ENCODE measurements around the gene CYB5R3.
"Not testable (repeated sequence)": the region's sequence is repeated elsewhere in the genome, so short reads cannot be mapped to it uniquely, and the experiment has no call there.

CYB5R3 gene

GRCh38 chr22:42677936-42678335 lies 28.7 kb upstream of the CYB5R3 start:
- DNase-seq = not testable (repeated sequence)

- DNase-seq = no peak
Observed at GRCh38 chr22:42676059-42676607, 26.9 kb upstream of the CYB5R3 start.

GRCh38 chr22:42673898-42674401 lies 24.8 kb upstream of the CYB5R3 start:
- no peak for DNase-seq

- DNase-seq = not testable (repeated sequence)
Observed at GRCh38 chr22:42673071-42673470, 23.9 kb upstream of the CYB5R3 start.

- DNase-seq = no peak
Observed at GRCh38 chr22:42670921-42671709, 21.9 kb upstream of the CYB5R3 start.

GRCh38 chr22:42670046-42670445 lies 20.9 kb upstream of the CYB5R3 start:
- no peak for DNase-seq

GRCh38 chr22:42666393-42666792 lies 17.2 kb upstream of the CYB5R3 start:
- not testable (repeated sequence) for DNase-seq

- no peak for DNase-seq
Observed at GRCh38 chr22:42664976-42665831, 16.0 kb upstream of the CYB5R3 start.

- DNase-seq = peak; percentile 88 to 89
Observed at GRCh38 chr22:42661985-42662831, 13.0 kb upstream of the CYB5R3 start.

GRCh38 chr22:42656578-42656977 lies 7.4 kb upstream of the CYB5R3 start:
- DNase-seq = no peak

- DNase-seq = no peak
Observed at GRCh38 chr22:42655693-42656092, 6.5 kb upstream of the CYB5R3 start.

- no peak for DNase-seq
Observed at GRCh38 chr22:42654436-42655073, 5.4 kb upstream of the CYB5R3 start.

GRCh38 chr22:42653999-42654398 lies 4.8 kb upstream of the CYB5R3 start:
- DNase-seq = no peak

GRCh38 chr22:42651134-42651533 lies 1.9 kb upstream of the CYB5R3 start:
- DNase-seq = no peak

- DNase-seq = peak in 1 of 2 donors; percentile 46
Observed at GRCh38 chr22:42648368-42649245, 585 bp downstream of the CYB5R3 start.

GRCh38 chr22:42648017-42648367 lies 1.2 kb downstream of the CYB5R3 start:
- no peak for DNase-seq

- no peak for DNase-seq
Observed at GRCh38 chr22:42646569-42647525, 2.3 kb downstream of the CYB5R3 start.

GRCh38 chr22:42645938-42646568 lies 3.1 kb downstream of the CYB5R3 start:
- DNase-seq = no peak

- no peak for DNase-seq
Observed at GRCh38 chr22:42645341-42645937, 3.8 kb downstream of the CYB5R3 start.

Measured in stimulated activated CD4-positive, alpha-beta T cell treated with anti-CD3 and anti-CD28 coated beads, Interleukin-2, amount 100 ng/mL, for 24 hours (primary cell).